ENCODE results near the gene ETS1.

DNA sequence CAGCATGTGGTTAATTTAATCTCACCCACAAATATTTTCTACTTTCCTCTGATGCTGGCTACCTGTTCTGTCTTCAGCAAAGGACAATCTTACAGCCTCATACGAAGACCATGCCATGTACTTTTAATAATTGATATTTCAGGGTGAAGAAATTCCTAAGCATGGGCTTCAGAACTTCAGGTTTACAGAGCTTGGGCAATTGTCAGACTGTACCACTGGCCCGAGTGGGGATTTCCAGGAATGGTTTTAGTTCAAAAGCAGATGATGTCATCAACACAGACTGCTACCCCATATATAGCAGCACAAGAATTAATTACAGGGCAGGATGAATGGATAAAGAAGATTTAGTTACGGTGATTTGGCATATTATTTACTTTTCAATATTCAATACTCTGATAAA is 171.8 kb downstream of the ETS1 start:
- TF ChIP-seq EZH2 (IDR thresholded peaks at IDR 0.05; ENCODE audit: borderline replicate concordance, low read depth, low read length, severe bottlenecking) = no peak
- TF ChIP-seq, protein P1, sequence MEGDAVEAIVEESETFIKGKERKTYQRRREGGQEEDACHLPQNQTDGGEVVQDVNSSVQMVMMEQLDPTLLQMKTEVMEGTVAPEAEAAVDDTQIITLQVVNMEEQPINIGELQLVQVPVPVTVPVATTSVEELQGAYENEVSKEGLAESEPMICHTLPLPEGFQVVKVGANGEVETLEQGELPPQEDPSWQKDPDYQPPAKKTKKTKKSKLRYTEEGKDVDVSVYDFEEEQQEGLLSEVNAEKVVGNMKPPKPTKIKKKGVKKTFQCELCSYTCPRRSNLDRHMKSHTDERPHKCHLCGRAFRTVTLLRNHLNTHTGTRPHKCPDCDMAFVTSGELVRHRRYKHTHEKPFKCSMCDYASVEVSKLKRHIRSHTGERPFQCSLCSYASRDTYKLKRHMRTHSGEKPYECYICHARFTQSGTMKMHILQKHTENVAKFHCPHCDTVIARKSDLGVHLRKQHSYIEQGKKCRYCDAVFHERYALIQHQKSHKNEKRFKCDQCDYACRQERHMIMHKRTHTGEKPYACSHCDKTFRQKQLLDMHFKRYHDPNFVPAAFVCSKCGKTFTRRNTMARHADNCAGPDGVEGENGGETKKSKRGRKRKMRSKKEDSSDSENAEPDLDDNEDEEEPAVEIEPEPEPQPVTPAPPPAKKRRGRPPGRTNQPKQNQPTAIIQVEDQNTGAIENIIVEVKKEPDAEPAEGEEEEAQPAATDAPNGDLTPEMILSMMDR (IDR thresholded peaks at IDR 0.05; ENCODE audit: borderline replicate concordance, extremely low read depth, low read length, poor library complexity, severe bottlenecking) = no peak

All from DND-41 (cell line).